ENCODE data around the gene LRMDA. TPM values are rescaled to one million over a fixed set of nuclear protein-coding genes. Genes with fewer than 3 reads are reported as not detected.

Gene LRMDA
- total RNA-seq, 4 donors from 2014 or later = 1.4 to 23.1 (median 3.6) TPM

- no peak for DNase-seq
- Histone ChIP-seq H3K9me3 (no peaks in the 10 kb centered on the region), H3K4me3 (no peak overlapping the region), H3K4me1 (no peaks in the 10 kb centered on the region), H3K27ac (no peak overlapping the region), H3K27me3 (no peaks in the 10 kb centered on the region), H3K36me3 (no peaks in the 10 kb centered on the region)
- TF ChIP-seq POLR2A (IDR thresholded peaks at IDR 0.05) = no peak
- no peak for TF ChIP-seq CTCF (IDR thresholded peaks at IDR 0.05)
Measured at GRCh38 chr10:76043261-76043660, 611.8 kb downstream of the LRMDA start.

- TF ChIP-seq POLR2A (IDR thresholded peaks at IDR 0.05) (no peak), CTCF (IDR thresholded peaks at IDR 0.05) (no peak)
- DNase-seq = no peak
- H3K27ac ChIP-seq = no peak overlapping the region
Measured at GRCh38 chr10:76044751-76045150, 613.3 kb downstream of the LRMDA start.

GRCh38 chr10:76045174-76045573 lies 613.8 kb downstream of the LRMDA start:
- TF ChIP-seq POLR2A (IDR thresholded peaks at IDR 0.05) (no peak), CTCF (IDR thresholded peaks at IDR 0.05) (no peak)
- no peaks in the 10 kb centered on the region for H3K9me3 ChIP-seq
- no peaks in the 10 kb centered on the region for H3K27me3 ChIP-seq
- no peak overlapping the region for H3K4me3 ChIP-seq
- no peak for DNase-seq
- H3K4me1 ChIP-seq = no peaks in the 10 kb centered on the region
- H3K36me3 ChIP-seq = no peaks in the 10 kb centered on the region
- no peak overlapping the region for H3K27ac ChIP-seq

More at GRCh38 chr10:76044751-76045150, 613.3 kb downstream of the LRMDA start:
- H3K4me3 ChIP-seq = no peak overlapping the region
- H3K27me3 ChIP-seq = no peaks in the 10 kb centered on the region
- H3K36me3 ChIP-seq = no peaks in the 10 kb centered on the region
- H3K4me1 ChIP-seq = no peaks in the 10 kb centered on the region
- H3K9me3 ChIP-seq = no peaks in the 10 kb centered on the region

- TF ChIP-seq POLR2A (IDR thresholded peaks at IDR 0.05) = no peak
- TF ChIP-seq CTCF (IDR thresholded peaks at IDR 0.05) = no peak
- no peaks in the 10 kb centered on the region for H3K9me3 ChIP-seq
- H3K27ac ChIP-seq = no peak overlapping the region
- H3K4me1 ChIP-seq = no peaks in the 10 kb centered on the region
- no peaks in the 10 kb centered on the region for H3K36me3 ChIP-seq
- no peak for DNase-seq
- no peak overlapping the region for H3K4me3 ChIP-seq
- H3K27me3 ChIP-seq = no peaks in the 10 kb centered on the region
Measured at GRCh38 chr10:76047521-76047920, 616.1 kb downstream of the LRMDA start.

- no peaks in the 10 kb centered on the region for H3K36me3 ChIP-seq
- H3K4me1 ChIP-seq = no peaks in the 10 kb centered on the region
- DNase-seq = no peak
- no peaks in the 10 kb centered on the region for H3K27me3 ChIP-seq
- no peaks in the 10 kb centered on the region for H3K9me3 ChIP-seq
- H3K4me3 ChIP-seq = no peak overlapping the region
- TF ChIP-seq POLR2A (IDR thresholded peaks at IDR 0.05) = no peak
- TF ChIP-seq CTCF (IDR thresholded peaks at IDR 0.05) = no peak
- H3K27ac ChIP-seq = no peak overlapping the region
Measured at GRCh38 chr10:76049581-76050290, 618.3 kb downstream of the LRMDA start.

GRCh38 chr10:76050291-76050625 lies 618.8 kb downstream of the LRMDA start:
- TF ChIP-seq CTCF (IDR thresholded peaks at IDR 0.05) (no peak), POLR2A (IDR thresholded peaks at IDR 0.05) (no peak)
- no peaks in the 10 kb centered on the region for H3K4me1 ChIP-seq
- DNase-seq = no peak

More at GRCh38 chr10:76050291-76050625, 618.8 kb downstream of the LRMDA start:
- Histone ChIP-seq H3K27me3 (no peaks in the 10 kb centered on the region), H3K4me3 (no peak overlapping the region), H3K9me3 (no peaks in the 10 kb centered on the region), H3K36me3 (no peaks in the 10 kb centered on the region), H3K27ac (no peak overlapping the region)
